GM12878 (cell line): Measurements from ENCODE around the gene RCHY1. TPM values are rescaled to one million over a fixed set of nuclear protein-coding genes. Genes with fewer than 3 reads are reported as not detected.
"Not testable (repeated sequence)": the region's sequence is repeated elsewhere in the genome, so short reads cannot be mapped to it uniquely, and the experiment has no call there.

ENCODE experiments used
- ATAC-seq: fragments of 200-7000 bp; cut with Tn5 transposase; 3 replicates; pipeline ENCODE4 v1.9.1; 2020; ENCODE audit warnings: mild to moderate bottlenecking, moderate library complexity
- BruUV-seq: library from RNA; stranded (reverse); fragments of 400-500 nt; replicated peaks from 2 replicates; lab custom pipeline; 2021; lab: Mats Ljungman, UMichigan
- CTCF ChIA-PET: fragments of 300-600 bp; sonication (Branson Sonifier 250); formaldehyde crosslinking; extraction: SDS; loops from one replicate; lab custom pipeline; 2021; ENCODE audit warnings: inconsistent platforms; lab: Yijun Ruan, JAX
- POLR2A ChIA-PET: fragments of 350-600 bp; formaldehyde crosslinking; extraction: SDS; loops from one replicate; lab custom pipeline; 2021; ENCODE audit warnings: inconsistent platforms; lab: Charles Lee
- RAD21 ChIA-PET: fragments of 300-600 bp; sonication (Branson Sonifier 250); formaldehyde crosslinking; loops from one replicate; lab custom pipeline; 2023; ENCODE audit warnings: antibody characterized with exemption; ENCODE audit not compliant: unreplicated experiment; lab: Charles Lee
- SMC1A ChIA-PET: fragments of 300-600 bp; sonication (Branson Sonifier 250); formaldehyde crosslinking; loops from one replicate; lab custom pipeline; 2023; ENCODE audit not compliant: unreplicated experiment, uncharacterized antibody; lab: Charles Lee
- DNase-seq: peaks from one replicate; pipeline ENCODE4 v3.0.0-alpha.2; 2011; ENCODE audit warnings: low read depth, low spot score
- FAIRE-seq: peaks from 3 replicates; lab custom pipeline; 2011; peaks lifted over from hg19 to GRCh38; lab: Jason Lieb, UNC
- H2AFZ ChIP-seq: 2 replicates; pipeline ENCODE4 v1.6.0; 2011; ENCODE audit warnings: low read depth, low read length, control low read depth; ENCODE audit not compliant: control insufficient read depth
- H3K27ac ChIP-seq: 2 replicates; pipeline ENCODE4 v1.5.1; 2011; ENCODE audit warnings: control low read depth; ENCODE audit not compliant: control insufficient read depth, insufficient read depth
- H3K27me3 ChIP-seq, 2 experiments: replicated peaks in 1 of 2; 2 replicates each; pipeline versions ENCODE4 v1.6.0 to v1.6.1; 2011; ENCODE audit warnings: low read length in 1 of 2; ENCODE audit not compliant: control insufficient read depth in 2 of 2, insufficient read depth in 2 of 2
- H3K36me3 ChIP-seq, 2 experiments: 2 replicates each; pipeline ENCODE4 v1.5.1; 2011; ENCODE audit warnings: low read length in 1 of 2; ENCODE audit not compliant: control insufficient read depth in 2 of 2, insufficient read depth in 2 of 2
- H3K4me1 ChIP-seq: 2 replicates; pipeline ENCODE4 v1.6.1; 2011; ENCODE audit warnings: mild to moderate bottlenecking, low read length, moderate library complexity, mixed read lengths; ENCODE audit not compliant: control insufficient read depth, insufficient read depth
- H3K4me2 ChIP-seq: 2 replicates; pipeline ENCODE4 v1.6.0; 2011; ENCODE audit warnings: control low read depth; ENCODE audit not compliant: control insufficient read depth, insufficient read depth
- H3K4me3 ChIP-seq: fragments of 200-600 bp; sonication (generic); 2 replicates; pipeline ENCODE4 v1.5.1; 2016
- H3K79me2 ChIP-seq: 2 replicates; pipeline ENCODE4 v1.6.0; 2011; ENCODE audit warnings: low read length; ENCODE audit not compliant: control insufficient read depth, insufficient read depth
- H3K9ac ChIP-seq: 2 replicates; pipeline ENCODE4 v1.8.0; 2011; ENCODE audit warnings: low read length, control low read depth, mixed read lengths; ENCODE audit not compliant: control insufficient read depth, insufficient read depth
- H3K9me3 ChIP-seq: replicated peaks from 3 replicates; pipeline ENCODE4 v1.5.1; 2011; ENCODE audit warnings: mild to moderate bottlenecking, low read length; ENCODE audit not compliant: control insufficient read depth, insufficient read depth
- H4K20me1 ChIP-seq: 2 replicates; pipeline ENCODE4 v1.6.0; 2011; ENCODE audit not compliant: control insufficient read depth, insufficient read depth
- CUX1 ChIP-seq: IDR thresholded peaks from 2 replicates; pipeline ENCODE4 v1.6.1; 2012; ENCODE audit warnings: improper control_type of control experiment, low read depth, low read length; ENCODE audit not compliant: insufficient replicate concordance
- DPF2 ChIP-seq: fragments of 450-650 bp; IDR thresholded peaks from 2 replicates; pipeline ENCODE4 v1.6.1; 2017; ENCODE audit warnings: mild to moderate bottlenecking
- WGBS: methylation state at CpG from one replicate; pipeline ENCODE4 v1.1.6; 2016; ENCODE audit warnings: low lambda C conversion rate; ENCODE audit not compliant: insufficient replicate concordance, insufficient coverage; ENCODE audit errors: missing lambda C conversion rate; 5-methylcytosine and 5-hydroxymethylcytosine counted together
- in situ Hi-C: fragments of 300-500 bp; cut with MboI; formaldehyde crosslinking; loops from 9 replicates; pipeline ENCODE4 v1.14.3; 2018; ENCODE audit warnings: mixed read lengths
- intact Hi-C: fragments of 100-400 bp; cut with micrococcal nuclease; formaldehyde crosslinking; loops from one replicate; pipeline ENCODE4 v1.14.2; 2022; ENCODE audit not compliant: unreplicated experiment
- polyA plus RNA-seq, 11 experiments: library from polyadenylated mRNA; depleted of rRNA in 4 of 11; unstranded in 6 of 11; stranded (reverse) in 5 of 11; fragments of >200 nt; fragmentation: Nextera tagmentation in 4 of 11; fragmentation: Illumina TruSeq in 1 of 11; extraction: Ambion mirVana in 4 of 11; extraction: Trizol in 1 of 11; gene quantifications; 1 replicate in 1 of 11; 2 replicates in 10 of 11; pipeline versions ENCODE4 v1.2.1 to v1.2.3, GENCODE V29; 2011 to 2016; ENCODE audit warnings: inconsistent platforms in 2 of 11, missing spikeins in 2 of 11, low read depth in 1 of 11
- total RNA-seq, 4 experiments: library from RNA; depleted of rRNA in 3 of 4; stranded (reverse); fragments of >200 nt in 3 of 4; fragmentation: Illumina TruSeq in 1 of 4; extraction: Trizol in 1 of 4; gene quantifications; 2 replicates each; pipeline versions ENCODE4 v1.2.1 to v1.2.3, GENCODE V29; 2013 to 2021
- TF ChIP-seq, protein P1 (sequence below): fragments of 450-650 bp; IDR thresholded peaks from 2 replicates; pipeline ENCODE4 v1.6.1; 2017; ENCODE audit warnings: mild to moderate bottlenecking
- TF ChIP-seq, protein P2 (sequence below): fragments of 450-650 bp; formaldehyde crosslinking; IDR thresholded peaks from 2 replicates; pipeline ENCODE4 v1.5.0; 2022; ENCODE audit warnings: mild to moderate bottlenecking, missing genetic modification characterization

RCHY1 gene
- total and polyA plus RNA-seq, 10 of the 15 experiments (the other 5 are each of a cell fraction or from before 2014, with no cell fraction given), result 12.0 to 50.6 (median 26.4) TPM

- H3K27me3 ChIP-seq, DNase-seq, H2AFZ ChIP-seq, H3K4me3 ChIP-seq, H4K20me1 ChIP-seq, H3K4me2 ChIP-seq, in situ Hi-C loops, H3K27ac ChIP-seq, H3K4me1 ChIP-seq, FAIRE-seq, ATAC-seq, intact Hi-C loops, BruUV-seq, H3K9me3 ChIP-seq, H3K36me3 ChIP-seq, POLR2A ChIA-PET, H3K9ac ChIP-seq: not testable (repeated sequence)
- 95% methylated on average over 4 of the region's 4 CpGs for WGBS
- SMC1A ChIA-PET, result interaction anchor here (0.7 to 1.6 kb wide), 3 partner anchors 10 to 255 kb away, joined by 3 to 5 read pairs (median 3); no protein-coding TSS in a partner anchor
- peaks cover 59% of the 10 kb centered on the region for H3K79me2 ChIP-seq
- CTCF ChIA-PET, result interaction anchor here (1.3 kb wide), 1 partner anchor 14 kb away, joined by 4 read pairs; no protein-coding TSS in a partner anchor
- RAD21 ChIA-PET, result interaction anchor here (2.3 kb wide), 1 partner anchor 19 kb away, joined by 4 read pairs; no protein-coding TSS in a partner anchor
- TF ChIP-seq, protein P1, sequence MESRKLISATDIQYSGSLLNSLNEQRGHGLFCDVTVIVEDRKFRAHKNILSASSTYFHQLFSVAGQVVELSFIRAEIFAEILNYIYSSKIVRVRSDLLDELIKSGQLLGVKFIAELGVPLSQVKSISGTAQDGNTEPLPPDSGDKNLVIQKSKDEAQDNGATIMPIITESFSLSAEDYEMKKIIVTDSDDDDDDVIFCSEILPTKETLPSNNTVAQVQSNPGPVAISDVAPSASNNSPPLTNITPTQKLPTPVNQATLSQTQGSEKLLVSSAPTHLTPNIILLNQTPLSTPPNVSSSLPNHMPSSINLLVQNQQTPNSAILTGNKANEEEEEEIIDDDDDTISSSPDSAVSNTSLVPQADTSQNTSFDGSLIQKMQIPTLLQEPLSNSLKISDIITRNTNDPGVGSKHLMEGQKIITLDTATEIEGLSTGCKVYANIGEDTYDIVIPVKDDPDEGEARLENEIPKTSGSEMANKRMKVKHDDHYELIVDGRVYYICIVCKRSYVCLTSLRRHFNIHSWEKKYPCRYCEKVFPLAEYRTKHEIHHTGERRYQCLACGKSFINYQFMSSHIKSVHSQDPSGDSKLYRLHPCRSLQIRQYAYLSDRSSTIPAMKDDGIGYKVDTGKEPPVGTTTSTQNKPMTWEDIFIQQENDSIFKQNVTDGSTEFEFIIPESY, result peak; percentile 98
Measured at GRCh38 chr4:75509592-75509991, 4.6 kb downstream of the RCHY1 start.

DNA sequence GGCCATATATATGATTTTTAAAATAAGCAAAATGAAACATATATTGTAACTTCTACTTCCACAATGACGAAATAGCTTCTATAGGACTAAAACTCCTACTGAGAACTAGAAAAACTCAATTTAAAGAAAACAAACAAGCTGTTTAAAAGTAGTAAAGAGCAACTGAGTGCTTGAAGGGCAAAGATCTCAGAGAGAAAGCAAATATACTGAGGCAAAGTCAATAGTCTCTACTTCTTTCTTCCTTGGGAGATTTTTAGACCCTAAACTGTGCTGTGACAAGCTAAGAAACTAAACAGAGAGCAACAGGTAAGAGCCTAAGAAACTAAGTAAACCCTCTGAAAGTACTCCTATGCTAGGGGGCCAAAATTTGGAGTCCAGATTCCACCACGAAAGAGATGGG lies 8.6 kb downstream of the RCHY1 start:
- Histone ChIP-seq H4K20me1 (no peaks in the 10 kb centered on the region), H3K27ac (no peak overlapping the region), H3K79me2 (peaks cover 24% of the 10 kb centered on the region), H2AFZ (no peak overlapping the region), H3K4me3 (no peak overlapping the region), H3K9ac (no peak overlapping the region), H3K27me3 (no peaks in the 10 kb centered on the region), H3K4me1 (no peaks in the 10 kb centered on the region), H3K9me3 (peaks cover 6% of the 10 kb centered on the region), H3K36me3 (peaks cover 0 to 17% of the 10 kb centered on the region in 2 experiments; a peak in 3 of 4 replicates), H3K4me2 (no peak overlapping the region)
- RAD21 ChIA-PET, result interaction anchor here (1.2 kb wide), 1 partner anchor 9 kb away, joined by 3 read pairs; the partner anchor contains the start of genes RCHY1 and THAP6
- POLR2A ChIA-PET, result interaction anchor here (0.6 to 1.3 kb wide), 2 partner anchors 9 to 230 kb away, joined by 5 read pairs; partner anchors contain the start of genes RCHY1 and THAP6
- CTCF ChIA-PET, result interaction anchor here (0.6 to 1.0 kb wide), 3 partner anchors 9 to 1826 kb away, joined by 3 to 4 read pairs (median 4); no protein-coding TSS in a partner anchor
- intact Hi-C loops (no loop called here), in situ Hi-C loops (no loop called here)
- WGBS, result 97% methylated on average over 2 of the region's 2 CpGs
- FAIRE-seq (no peak), ATAC-seq (no peak), DNase-seq (no peak)
- BruUV-seq, result no TSS peak
- SMC1A ChIA-PET, result interaction anchor here (1.1 kb wide), 2 partner anchors 9 to 15 kb away, joined by 3 to 4 read pairs; no protein-coding TSS in a partner anchor
- no peak for TF ChIP-seq DPF2
- no peak for TF ChIP-seq CUX1
- TF ChIP-seq, protein P2, sequence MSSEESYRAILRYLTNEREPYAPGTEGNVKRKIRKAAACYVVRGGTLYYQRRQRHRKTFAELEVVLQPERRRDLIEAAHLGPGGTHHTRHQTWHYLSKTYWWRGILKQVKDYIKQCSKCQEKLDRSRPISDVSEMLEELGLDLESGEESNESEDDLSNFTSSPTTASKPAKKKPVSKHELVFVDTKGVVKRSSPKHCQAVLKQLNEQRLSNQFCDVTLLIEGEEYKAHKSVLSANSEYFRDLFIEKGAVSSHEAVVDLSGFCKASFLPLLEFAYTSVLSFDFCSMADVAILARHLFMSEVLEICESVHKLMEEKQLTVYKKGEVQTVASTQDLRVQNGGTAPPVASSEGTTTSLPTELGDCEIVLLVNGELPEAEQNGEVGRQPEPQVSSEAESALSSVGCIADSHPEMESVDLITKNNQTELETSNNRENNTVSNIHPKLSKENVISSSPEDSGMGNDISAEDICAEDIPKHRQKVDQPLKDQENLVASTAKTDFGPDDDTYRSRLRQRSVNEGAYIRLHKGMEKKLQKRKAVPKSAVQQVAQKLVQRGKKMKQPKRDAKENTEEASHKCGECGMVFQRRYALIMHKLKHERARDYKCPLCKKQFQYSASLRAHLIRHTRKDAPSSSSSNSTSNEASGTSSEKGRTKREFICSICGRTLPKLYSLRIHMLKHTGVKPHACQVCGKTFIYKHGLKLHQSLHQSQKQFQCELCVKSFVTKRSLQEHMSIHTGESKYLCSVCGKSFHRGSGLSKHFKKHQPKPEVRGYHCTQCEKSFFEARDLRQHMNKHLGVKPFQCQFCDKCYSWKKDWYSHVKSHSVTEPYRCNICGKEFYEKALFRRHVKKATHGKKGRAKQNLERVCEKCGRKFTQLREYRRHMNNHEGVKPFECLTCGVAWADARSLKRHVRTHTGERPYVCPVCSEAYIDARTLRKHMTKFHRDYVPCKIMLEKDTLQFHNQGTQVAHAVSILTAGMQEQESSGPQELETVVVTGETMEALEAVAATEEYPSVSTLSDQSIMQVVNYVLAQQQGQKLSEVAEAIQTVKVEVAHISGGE (CRISPR knock-in tag), result no peak
